Aorta (tissue), 5 donors: ENCODE results near the gene UNC119. TPM values are rescaled to one million over a fixed set of nuclear protein-coding genes. Genes with fewer than 3 reads are reported as not detected.
"Not testable (repeated sequence)": the region's sequence is repeated elsewhere in the genome, so short reads cannot be mapped to it uniquely, and the experiment has no call there.

Experiments
- ATAC-seq: fragments of 200-7000 bp; cut with Tn5 transposase; one replicate; pipeline ENCODE4 v1.9.1; 2022; ENCODE audit warnings: moderate library complexity; ENCODE audit not compliant: low FRiP score
- DNase-seq, 2 donors: peaks; one replicate each; pipeline ENCODE4 v3.0.0-alpha.2; 2020
- H3K27ac ChIP-seq, 2 donors: one replicate each; pipeline ENCODE4 v1.5.1; 2013; ENCODE audit warnings: low read length in 2 of 2, mild to moderate bottlenecking in 2 of 2, moderate library complexity in 2 of 2, control low read depth in 1 of 2, inconsistent platforms in 1 of 2, low read depth in 1 of 2
- H3K27me3 ChIP-seq, 2 donors: one replicate each; pipeline ENCODE4 v1.6.1; 2013; ENCODE audit warnings: control low read depth in 1 of 2, low read length in 1 of 2, mild to moderate bottlenecking in 1 of 2, moderate library complexity in 1 of 2; ENCODE audit not compliant: insufficient read depth in 2 of 2, control insufficient read depth in 1 of 2
- H3K36me3 ChIP-seq, 2 donors: one replicate each; pipeline ENCODE4 v1.6.1; 2013; ENCODE audit warnings: control low read depth in 1 of 2, low read length in 1 of 2, mild to moderate bottlenecking in 1 of 2; ENCODE audit not compliant: insufficient read depth in 2 of 2, control insufficient read depth in 1 of 2
- H3K4me1 ChIP-seq, 2 donors: one replicate each; pipeline ENCODE4 v1.6.1; 2013; ENCODE audit warnings: low read length in 2 of 2, control low read depth in 1 of 2, mild to moderate bottlenecking in 1 of 2, moderate library complexity in 1 of 2; ENCODE audit not compliant: insufficient read depth in 2 of 2, control insufficient read depth in 1 of 2
- H3K4me3 ChIP-seq, 2 donors: one replicate each; pipeline ENCODE4 v1.5.1; 2013; ENCODE audit warnings: low read length in 2 of 2, control low read depth in 1 of 2, mild to moderate bottlenecking in 1 of 2
- H3K9me3 ChIP-seq: one replicate; pipeline ENCODE4 v1.6.1; 2013; ENCODE audit warnings: mild to moderate bottlenecking, low read length; ENCODE audit not compliant: control insufficient read depth
- WGBS, 2 donors: extraction: QIAGEN DNeasy Blood & Tissue Kit; methylation state at CpG; one replicate each; pipeline ENCODE4 v1.1.7; 2013; 5-methylcytosine and 5-hydroxymethylcytosine counted together
- intact Hi-C, 2 donors: fragments of 100-400 bp; cut with DNase I; formaldehyde crosslinking; loops; one replicate each; pipeline versions ENCODE4 v1.14.2 to v1.15.0; 2022
- polyA plus RNA-seq, 2 donors: library from polyadenylated mRNA; stranded (reverse); fragments of 200-250 nt; gene quantifications; one replicate each; pipeline ENCODE4 v1.2.3, GENCODE V29; 2013
- total RNA-seq, 2 donors: library from RNA; stranded (reverse); fragmentation: NEBNext Ultra II Directional; extraction: Animal tissue kit (Norgen Biotek cat#: 25700); gene quantifications; one replicate each; pipeline ENCODE4 v1.2.1, GENCODE V29; 2021
- donor health status: healthy with polysubstance abuse.
- donor health status: Bipolar disorder and iron deficiency.
- donor health status: DM: no; HTN: no; CAD: no.
- donor health status: DM: no; HTN: no; CAD: no.
- donor health status: DM: yes; HTN: yes; CAD: no.

UNC119 gene
- total and polyA plus RNA-seq, 4 donors, result 17.4 to 36.6 (median 22.2) TPM

- Histone ChIP-seq H3K4me1 (no peaks in the 10 kb centered on the region), H3K27me3 (no peaks in the 10 kb centered on the region), H3K4me3 (no peak overlapping the region), H3K36me3 (no peaks in the 10 kb centered on the region), H3K9me3 (no peaks in the 10 kb centered on the region), H3K27ac (no peak overlapping the region)
- DNase-seq (no peak), ATAC-seq (no peak)
- intact Hi-C loops, result no loop called here
- WGBS, 2 donors, result 85 to 92% methylated on average over 3 of the region's 3 CpGs
Observed at GRCh38 chr17:28584434-28584833, 32.0 kb upstream of the UNC119 start.

DNA sequence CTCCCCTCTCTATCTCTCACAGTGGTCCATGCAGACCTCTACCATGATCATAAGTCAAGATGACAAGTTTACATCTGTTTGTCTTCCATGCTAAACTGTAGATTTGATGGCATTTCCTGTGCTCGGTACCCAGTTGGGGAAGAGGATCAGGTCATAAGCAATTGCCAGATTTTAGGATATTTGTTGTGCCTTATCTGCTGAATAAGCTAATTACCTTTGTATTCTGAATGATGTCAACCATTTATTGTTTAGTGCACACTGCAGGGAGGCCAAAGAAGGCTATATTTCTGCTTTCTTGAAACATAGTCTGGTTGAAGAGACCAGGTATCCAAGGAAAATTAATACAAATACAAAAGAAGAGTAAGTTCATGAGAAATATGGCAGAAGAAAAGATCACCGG is 30.1 kb upstream of the UNC119 start:
- Histone ChIP-seq H3K4me1 (no peaks in the 10 kb centered on the region), H3K36me3 (no peaks in the 10 kb centered on the region), H3K9me3 (no peaks in the 10 kb centered on the region), H3K27me3 (no peaks in the 10 kb centered on the region), H3K27ac (no peak overlapping the region), H3K4me3 (no peak overlapping the region)
- intact Hi-C loops, result no loop called here
- DNase-seq (no peak), ATAC-seq (no peak)
- 92 to 98% methylated on average over 2 of the region's 2 CpGs for WGBS, 2 donors

DNA sequence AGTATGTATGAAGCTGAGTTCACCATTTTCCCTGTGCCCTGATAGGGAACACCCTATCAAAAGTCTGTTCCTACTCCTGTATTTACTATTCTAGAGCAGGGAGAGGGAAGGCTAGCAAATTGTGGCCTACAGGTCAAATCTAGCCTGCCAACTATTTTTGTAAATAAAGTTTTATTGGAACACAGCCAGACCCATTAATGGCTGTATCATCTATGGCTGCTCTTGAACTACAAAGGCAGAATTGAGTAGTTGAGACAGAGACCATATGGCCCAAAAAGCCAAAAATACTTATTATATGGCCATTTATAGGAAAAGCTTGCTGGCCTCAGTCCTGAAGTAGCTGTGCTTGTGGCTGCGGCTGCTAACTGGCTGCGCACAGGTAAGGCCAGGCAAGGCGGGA is 28.5 kb upstream of the UNC119 start:
- Histone ChIP-seq H3K27me3 (no peaks in the 10 kb centered on the region), H3K9me3 (no peaks in the 10 kb centered on the region), H3K27ac (no peak overlapping the region), H3K36me3 (no peaks in the 10 kb centered on the region), H3K4me3 (no peak overlapping the region), H3K4me1 (peaks cover 0 to 2% of the 10 kb centered on the region in 2 donors)
- 96 to 100% methylated on average over 3 of the region's 3 CpGs for WGBS, 2 donors
- intact Hi-C loops, result no loop called here
- ATAC-seq (no peak), DNase-seq (no peak)

GRCh38 chr17:28579526-28579925 is 27.1 kb upstream of the UNC119 start:
- Histone ChIP-seq H3K9me3 (no peaks in the 10 kb centered on the region), H3K36me3 (no peaks in the 10 kb centered on the region), H3K27me3 (no peaks in the 10 kb centered on the region), H3K4me3 (no peak overlapping the region), H3K4me1 (peaks cover 0 to 2% of the 10 kb centered on the region in 2 donors), H3K27ac (no peak overlapping the region)
- 96 to 97% methylated on average over 4 of the region's 4 CpGs for WGBS, 2 donors
- ATAC-seq (no peak), DNase-seq (no peak)
- intact Hi-C loops, result no loop called here

- no peaks in the 10 kb centered on the region for H3K9me3 ChIP-seq
- H3K4me1 ChIP-seq, result peaks cover 0 to 2% of the 10 kb centered on the region in 2 donors
- H3K27me3 ChIP-seq, result no peaks in the 10 kb centered on the region
- WGBS, 2 donors, result 99% methylated on average over 8 of the region's 8 CpGs
- no peaks in the 10 kb centered on the region for H3K36me3 ChIP-seq
- no peak overlapping the region for H3K4me3 ChIP-seq
- no peak for DNase-seq
- intact Hi-C loops, result no loop called here
- H3K27ac ChIP-seq, result no peak overlapping the region
- ATAC-seq, result no peak
Observed at GRCh38 chr17:28578246-28579195, 26.1 kb upstream of the UNC119 start.

DNA sequence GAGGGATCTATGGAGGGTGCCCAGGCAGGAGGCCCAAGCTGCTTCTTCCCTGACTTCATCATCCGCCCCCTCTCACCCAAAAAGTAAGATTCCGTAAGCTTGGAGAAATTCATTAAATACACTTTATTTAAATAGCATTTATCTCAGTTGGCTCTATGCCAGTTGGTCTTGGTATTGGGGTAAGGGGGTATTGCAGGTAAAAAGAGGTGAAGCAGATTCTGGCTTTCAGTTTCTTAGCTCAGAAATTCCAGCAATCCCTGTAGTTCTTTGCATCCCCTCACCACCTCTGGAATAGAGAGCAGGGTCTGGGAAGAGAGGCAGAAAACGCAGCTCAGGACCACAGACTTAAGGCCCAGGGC is 25.0 kb upstream of the UNC119 start:
- H3K4me3 ChIP-seq, result no peak overlapping the region
- H3K27ac ChIP-seq, result no peak overlapping the region
- H3K4me1 ChIP-seq, result peaks cover 0 to 2% of the 10 kb centered on the region in 2 donors
- no peak for DNase-seq
- no peaks in the 10 kb centered on the region for H3K27me3 ChIP-seq
- no peaks in the 10 kb centered on the region for H3K36me3 ChIP-seq
- intact Hi-C loops, result no loop called here
- no peak for ATAC-seq
- H3K9me3 ChIP-seq, result no peaks in the 10 kb centered on the region
- WGBS, 2 donors, result 93% methylated on average over 3 of the region's 3 CpGs

DNA sequence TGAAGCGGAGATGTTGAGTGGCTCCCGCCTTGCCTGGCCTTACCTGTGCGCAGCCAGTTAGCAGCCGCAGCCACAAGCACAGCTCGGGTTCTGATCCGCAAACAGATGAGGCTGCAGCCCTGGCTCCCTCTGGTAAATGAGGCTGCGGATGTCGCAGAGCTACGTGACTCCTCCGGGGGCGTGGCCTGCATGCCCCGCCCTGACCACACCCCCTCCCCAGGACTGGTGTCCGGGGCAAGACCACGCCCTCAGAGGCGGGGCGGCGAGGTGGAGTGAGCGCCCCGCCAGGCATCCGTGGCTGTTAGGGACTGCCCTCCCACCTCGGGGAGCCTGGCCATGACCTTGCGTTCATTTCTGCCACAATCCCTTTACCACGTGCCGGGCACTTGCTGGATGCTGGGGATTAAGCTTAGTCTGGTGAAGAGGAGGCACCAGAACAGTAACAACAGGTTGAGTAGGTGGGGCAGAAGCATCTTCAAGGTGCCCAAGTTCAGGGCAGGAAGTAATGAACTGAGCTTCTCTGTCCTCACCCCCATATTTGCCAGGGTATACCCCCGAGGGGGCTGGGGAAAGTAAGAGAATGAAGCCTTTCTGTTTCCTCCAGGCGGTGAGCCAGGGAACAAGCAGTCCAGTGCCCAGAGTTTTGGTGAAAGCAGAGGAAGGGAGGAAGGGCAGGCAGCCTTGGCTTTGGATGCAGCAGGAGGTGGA is 24.5 kb upstream of the UNC119 start, which contains the start of gene ALDOC:
ALDOC (minus strand) TSS at position 138 of the 708 bp plus-strand sequence. CDS start 1,363 bp downstream, outside the sequence.
- WGBS, 2 donors, result 7 to 12% methylated on average over 23 to 25 of the region's 26 CpGs
- H3K27ac ChIP-seq, result no peak within 1 kb of the TSS
- H3K27me3 ChIP-seq, result no peaks in the 10 kb centered on the region
- intact Hi-C loops, result no loop called here
- peak; percentile 98 to 99 for DNase-seq
- H3K4me1 ChIP-seq, result peaks cover 0 to 2% of the 10 kb centered on the region in 2 donors
- H3K36me3 ChIP-seq, result no peaks in the 10 kb centered on the region
- no peak within 1 kb of the TSS for H3K4me3 ChIP-seq
- ATAC-seq, result peak; percentile 97
- no peaks in the 10 kb centered on the region for H3K9me3 ChIP-seq

DNA sequence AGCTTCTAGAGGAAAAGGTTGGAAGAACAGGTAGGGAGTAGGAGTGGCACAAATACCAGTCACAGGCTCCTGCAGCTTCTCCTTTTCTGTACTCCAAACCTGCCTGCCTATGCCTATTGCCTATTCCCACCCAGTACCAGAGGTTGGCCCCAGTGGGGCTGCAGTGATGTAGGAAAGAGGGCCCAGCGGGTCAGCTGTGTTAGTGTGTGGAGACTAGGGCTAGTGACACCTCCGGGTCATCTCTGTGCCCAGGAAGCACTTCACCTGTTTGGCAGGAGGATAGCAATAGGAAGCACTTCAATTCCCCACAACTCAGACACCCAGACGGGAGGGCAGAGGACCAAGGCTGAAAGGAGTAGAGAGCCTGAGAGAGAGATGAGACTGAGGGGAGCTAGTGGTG is 23.6 kb upstream of the UNC119 start:
- H3K4me1 ChIP-seq, H3K9me3 ChIP-seq, DNase-seq, H3K27me3 ChIP-seq, H3K27ac ChIP-seq, ATAC-seq, H3K36me3 ChIP-seq, H3K4me3 ChIP-seq, intact Hi-C loops: not testable (repeated sequence)
- 72 to 75% methylated on average over 3 of the region's 3 CpGs for WGBS, 2 donors
